ENCODE measurements around the gene ANKRD34A.

GRCh38 chr1:145977486-145978470 lies 13.4 kb upstream of the ANKRD34A start:
- no peak for TF ChIP-seq EZH2 (IDR thresholded peaks at IDR 0.05; ENCODE audit: low read depth)
- peak; percentile 91 for TF ChIP-seq CTCF (conservative IDR thresholded peaks at IDR 0.05)

Data from PC-9 (cell line).